ENCODE data around the gene CFAP53.
"Not testable (repeated sequence)": the region's sequence is repeated elsewhere in the genome, so short reads cannot be mapped to it uniquely, and the experiment has no call there.

CFAP53 gene, protein sequence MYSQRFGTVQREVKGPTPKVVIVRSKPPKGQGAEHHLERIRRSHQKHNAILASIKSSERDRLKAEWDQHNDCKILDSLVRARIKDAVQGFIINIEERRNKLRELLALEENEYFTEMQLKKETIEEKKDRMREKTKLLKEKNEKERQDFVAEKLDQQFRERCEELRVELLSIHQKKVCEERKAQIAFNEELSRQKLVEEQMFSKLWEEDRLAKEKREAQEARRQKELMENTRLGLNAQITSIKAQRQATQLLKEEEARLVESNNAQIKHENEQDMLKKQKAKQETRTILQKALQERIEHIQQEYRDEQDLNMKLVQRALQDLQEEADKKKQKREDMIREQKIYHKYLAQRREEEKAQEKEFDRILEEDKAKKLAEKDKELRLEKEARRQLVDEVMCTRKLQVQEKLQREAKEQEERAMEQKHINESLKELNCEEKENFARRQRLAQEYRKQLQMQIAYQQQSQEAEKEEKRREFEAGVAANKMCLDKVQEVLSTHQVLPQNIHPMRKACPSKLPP

DNA sequence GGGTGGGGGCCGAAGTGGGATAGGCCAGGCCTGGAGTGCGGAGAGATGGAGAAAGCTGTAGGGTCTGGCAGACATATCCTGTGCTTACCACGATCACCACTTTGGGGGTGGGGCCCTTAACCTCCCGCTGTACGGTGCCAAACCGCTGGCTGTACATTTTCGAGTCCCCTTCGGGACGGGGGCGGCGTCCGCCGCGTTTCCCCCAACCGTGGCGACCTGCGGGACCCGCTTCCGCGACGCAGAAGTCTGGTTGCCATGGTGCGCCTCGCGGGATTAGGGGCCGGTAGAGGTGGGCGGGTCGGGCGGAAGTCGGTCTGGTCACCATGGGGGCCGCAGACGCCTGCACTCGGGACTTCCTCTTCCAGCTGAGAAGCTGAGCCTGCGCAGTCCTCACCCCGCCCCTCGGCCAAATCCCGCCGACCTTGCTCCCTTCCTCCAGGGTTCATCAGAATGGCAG is at the start of gene CFAP53:
CFAP53 (minus strand) TSS at position 248 of the 457 bp plus-strand sequence; CDS start at position 157, 91 bp downstream.
- DNase-seq = peak; percentile 86

DNA sequence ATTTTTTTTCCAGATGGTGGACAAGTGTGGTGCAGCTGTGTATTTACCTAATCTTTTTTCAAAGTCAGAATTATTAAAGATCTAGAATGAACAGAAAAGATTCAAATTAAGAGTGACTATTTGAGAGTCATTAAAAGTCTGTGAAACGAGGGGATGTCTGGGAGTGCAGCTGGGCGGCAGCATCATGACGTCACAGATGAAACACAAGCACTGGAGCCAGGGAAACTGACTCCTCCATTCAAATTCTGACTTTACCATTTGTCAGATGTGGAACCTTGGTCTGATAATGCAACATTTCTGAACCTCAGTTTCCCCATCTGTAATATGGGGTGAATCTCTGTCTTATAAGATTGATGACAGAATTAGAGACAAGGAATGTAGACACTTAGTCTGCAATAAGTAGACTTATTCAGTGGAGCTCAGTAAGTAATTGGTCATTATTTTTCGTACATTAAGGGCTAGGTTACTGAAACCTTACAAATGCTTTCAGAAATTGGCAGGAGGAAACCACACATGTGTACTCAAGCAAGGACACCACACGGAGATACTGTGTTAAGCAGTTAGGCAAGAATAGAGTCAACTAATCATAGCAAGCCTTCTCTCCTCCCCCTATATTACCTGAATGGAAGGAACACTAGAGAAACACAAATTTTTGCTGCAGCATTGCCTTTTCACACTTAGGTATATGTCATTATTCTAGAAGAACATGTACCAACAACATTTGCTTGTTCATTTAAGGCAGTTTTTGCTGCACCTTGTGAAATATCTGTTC is 49.0 kb upstream of the CFAP53 start:
- DNase-seq = no peak

DNA sequence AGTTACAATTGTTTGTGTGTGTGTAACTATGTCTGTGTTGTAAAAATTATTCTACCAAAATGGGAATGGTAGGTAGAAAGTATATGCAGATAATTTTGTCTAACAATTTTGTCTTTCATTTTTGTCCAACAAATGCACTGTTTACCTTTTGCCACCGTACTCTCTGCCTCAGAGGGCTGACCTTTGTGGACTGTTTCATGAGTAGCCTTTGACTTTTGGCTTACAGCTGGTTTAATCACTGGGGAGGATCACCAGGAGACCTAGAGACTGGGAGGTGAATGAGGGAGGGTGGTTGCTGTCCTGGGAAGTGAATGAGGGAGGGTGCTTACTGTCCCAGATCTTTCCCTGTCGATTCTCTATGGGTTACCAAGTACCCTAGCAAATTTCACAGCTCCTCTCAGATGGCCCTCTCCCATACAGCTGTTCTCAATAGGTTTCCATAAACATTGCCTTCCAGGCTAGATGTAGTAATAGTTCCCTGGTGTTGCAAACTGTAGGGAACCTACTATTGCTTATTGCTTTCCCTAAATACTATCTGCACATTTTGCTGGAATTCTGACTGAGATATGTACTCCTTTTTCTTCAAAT is 47.7 kb upstream of the CFAP53 start:
- DNase-seq = no peak

DNA sequence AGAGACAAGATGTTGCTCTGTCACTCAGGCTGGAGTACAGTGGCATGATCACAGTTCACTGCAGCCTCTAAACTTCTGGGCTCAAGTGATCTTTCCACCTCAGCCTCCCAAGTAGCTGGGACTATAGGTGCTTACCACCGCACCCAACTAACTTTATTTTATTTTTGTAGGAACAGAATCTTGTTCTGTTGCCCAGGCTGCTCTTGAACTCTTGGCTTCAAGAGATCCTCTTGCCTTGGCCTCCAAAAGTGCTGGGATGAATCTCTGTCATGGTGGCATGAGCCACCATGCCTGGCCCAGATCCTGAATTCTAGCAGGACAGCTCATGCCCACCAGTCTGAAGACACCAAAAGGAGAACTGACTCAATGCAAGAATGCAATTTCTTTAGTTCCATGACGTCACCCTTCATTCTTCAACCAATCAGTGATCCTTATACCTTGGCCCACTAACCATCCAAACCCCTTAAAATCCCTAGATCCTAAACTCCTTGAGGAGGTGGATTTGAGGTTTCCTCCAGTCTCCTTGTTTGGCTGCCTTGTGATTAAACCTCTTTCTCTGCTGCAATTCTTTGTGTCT is 46.8 kb upstream of the CFAP53 start:
- DNase-seq = no peak

DNA sequence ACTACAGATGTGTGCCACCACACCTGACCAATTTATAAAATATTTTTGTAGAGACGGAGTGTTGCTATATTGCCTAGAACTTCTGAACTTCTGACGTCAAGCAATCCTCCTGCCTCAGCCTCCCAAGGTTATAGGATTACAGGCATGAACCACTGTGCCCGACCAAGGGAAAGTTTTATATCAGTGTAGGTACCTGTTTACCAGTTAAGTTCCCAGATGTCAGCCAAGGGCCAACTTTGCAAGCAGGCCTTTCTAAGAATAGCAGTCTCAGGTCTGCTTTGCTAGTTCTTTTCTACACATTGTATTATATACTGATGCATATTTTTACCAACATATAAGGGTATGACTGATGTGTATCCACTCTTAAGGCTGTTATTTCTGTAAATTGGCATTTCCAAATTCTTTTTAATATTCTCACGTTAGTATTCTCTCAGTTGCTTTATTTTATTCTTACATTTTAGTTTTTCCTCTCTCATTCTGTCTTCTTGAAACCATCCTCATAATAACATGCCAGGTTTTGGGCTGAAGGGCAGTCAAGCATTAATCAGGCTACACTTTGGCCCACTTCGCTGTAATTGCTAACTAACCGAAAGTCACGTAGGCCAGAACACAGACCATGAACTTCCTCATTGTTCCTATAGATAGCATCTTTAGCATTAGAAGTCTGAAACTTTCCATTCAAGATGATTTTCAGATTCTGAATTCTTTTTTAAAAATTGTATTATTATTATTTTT is 46.2 kb upstream of the CFAP53 start:
- DNase-seq = no peak

DNA sequence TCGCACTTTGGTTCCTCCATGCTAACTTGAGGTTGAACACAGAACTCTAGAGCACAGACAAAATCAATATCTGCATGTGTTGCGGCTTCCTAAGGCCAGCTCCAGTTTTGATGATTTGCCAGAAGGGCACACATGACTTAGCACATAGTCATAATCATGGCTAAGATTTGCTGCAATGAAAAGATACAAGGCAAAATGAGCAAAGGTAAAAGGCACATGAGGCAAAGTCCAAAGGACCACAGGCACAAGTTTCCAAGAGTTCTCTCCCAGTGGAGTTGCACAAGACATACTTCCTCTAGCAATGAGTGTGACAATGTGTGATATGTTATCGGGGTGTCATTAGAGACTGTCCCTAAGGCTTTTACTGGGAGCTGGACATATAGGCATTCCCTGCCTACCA is 45.4 kb upstream of the CFAP53 start:
- no peak for DNase-seq

DNA sequence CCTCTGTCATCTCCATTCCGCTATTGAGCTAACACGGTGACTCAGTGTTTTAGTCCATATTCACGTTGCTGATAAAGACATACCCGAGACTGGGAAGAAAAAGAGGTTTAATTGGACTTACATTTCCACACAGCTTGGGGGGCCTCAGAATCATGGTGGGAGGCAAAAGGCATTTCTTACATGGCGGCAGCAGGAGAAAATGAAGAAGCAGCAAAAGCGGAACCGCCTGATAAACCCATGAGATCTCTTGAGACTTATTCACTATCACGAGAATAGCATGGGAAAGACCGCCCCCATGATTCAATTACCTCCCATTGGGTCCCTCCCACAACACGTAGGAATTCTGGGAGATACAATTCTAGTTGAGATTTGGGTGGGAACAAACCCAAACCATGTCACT is 43.8 kb upstream of the CFAP53 start:
- no peak for DNase-seq

DNA sequence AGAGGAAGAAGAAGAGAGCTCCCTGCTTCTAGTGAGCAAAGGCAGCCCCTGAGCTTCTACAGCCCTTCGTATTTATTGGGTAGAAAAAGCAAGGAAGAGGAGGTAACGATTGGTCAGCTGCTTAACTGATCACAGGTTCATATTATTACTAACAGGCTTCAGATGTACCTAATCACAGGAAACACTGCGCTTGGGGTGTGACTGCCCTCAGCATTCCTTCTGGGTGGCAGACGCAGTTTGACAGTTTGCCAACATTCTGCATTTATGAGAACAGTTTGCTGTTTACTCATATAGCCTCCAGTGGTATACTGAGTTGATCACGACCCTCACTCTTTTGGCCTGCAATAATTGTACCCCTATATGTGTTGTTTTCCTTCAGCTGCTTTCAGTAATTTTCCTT is 42.6 kb upstream of the CFAP53 start:
- DNase-seq = not testable (repeated sequence)

DNA sequence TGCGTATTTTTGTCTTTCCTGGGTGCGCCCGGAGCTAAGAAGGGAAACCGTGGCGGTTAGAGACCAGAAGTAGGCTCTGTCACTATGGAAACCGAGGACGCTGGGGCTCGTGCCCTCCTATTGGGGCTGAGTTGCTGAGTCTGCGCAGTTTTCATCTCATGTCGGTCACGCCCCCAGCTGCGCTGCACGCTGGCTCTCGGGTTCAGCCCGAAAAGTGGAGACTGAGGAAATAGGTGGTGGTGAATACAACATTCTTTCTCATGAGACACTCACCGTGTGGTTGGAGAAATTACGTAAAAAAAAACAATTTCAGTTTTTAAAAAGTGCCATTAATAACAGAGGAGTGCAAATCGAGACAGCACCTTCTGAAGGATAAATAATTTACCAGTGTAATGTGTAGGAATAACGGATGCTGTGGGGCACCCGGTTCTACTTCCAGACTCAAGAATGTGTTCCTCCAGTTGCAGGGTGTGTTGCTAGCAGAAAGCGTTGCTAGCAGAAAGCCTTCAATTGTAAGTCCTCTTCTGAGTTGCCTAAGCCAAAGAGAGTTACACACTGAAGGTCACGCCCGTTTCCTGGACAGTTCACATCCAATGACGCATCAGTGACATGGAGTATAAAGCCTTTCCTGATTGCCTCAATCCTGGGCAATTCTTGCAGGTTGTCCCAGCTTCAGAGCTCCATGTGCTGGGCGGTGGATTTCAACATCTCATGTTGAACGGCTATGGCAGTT is 41.6 kb upstream of the CFAP53 start:
- peak; percentile 92 for DNase-seq

DNA sequence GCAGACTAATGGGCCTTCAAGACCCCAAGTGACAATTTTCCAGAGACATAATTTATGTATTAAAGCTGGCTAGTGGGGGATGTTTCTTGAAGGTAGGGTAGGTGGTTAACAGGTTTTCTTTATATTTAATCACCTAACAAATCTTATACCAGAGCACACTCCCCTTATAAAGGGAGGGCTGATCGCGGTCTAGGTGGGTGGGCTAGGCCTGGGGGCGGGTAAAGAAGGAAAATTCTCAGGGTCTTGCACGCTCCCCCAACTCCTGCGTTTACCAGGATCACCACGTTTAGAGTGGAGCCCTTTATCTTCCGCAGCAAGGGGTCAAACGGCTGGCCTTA is 41.1 kb upstream of the CFAP53 start:
- no peak for DNase-seq

DNA sequence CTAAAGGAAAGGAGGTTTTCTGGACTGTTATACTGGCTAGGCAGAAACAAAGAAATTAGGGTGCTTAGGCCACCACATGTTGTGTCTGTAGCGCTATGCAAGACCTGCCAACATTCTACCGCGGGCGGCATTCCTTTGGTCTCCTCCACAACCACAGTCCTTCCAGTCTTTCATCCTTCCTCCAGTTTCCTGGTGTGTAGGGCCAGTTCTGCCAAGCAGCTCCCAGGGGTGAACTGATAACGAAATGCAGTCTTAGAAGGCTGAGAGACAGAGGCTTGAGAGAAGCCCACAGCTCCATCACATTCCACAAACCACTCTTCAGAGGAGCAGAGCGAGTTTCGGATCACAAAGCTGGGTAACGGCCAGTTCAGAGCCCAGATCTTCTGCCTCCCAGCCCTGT is 40.6 kb upstream of the CFAP53 start:
- no peak for DNase-seq

DNA sequence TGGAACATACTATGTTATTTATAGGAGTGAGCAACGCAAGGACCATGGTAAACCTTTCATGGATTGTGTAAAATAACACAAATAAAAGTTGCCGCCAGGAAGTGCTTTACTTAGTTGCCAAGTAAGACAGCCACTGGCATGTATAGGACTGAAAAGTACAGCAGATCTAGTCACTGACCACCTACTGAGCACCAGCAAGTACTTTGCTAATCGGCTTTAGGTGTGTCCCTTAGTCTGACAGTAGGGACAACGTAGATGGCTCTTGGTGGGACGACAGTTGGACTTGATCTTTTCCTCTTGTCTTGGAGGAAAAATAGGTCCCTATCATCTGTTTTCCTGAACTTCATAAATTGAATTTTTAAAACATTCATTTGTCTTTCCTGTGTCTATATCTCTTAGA is 34.8 kb upstream of the CFAP53 start:
- no peak for DNase-seq

DNA sequence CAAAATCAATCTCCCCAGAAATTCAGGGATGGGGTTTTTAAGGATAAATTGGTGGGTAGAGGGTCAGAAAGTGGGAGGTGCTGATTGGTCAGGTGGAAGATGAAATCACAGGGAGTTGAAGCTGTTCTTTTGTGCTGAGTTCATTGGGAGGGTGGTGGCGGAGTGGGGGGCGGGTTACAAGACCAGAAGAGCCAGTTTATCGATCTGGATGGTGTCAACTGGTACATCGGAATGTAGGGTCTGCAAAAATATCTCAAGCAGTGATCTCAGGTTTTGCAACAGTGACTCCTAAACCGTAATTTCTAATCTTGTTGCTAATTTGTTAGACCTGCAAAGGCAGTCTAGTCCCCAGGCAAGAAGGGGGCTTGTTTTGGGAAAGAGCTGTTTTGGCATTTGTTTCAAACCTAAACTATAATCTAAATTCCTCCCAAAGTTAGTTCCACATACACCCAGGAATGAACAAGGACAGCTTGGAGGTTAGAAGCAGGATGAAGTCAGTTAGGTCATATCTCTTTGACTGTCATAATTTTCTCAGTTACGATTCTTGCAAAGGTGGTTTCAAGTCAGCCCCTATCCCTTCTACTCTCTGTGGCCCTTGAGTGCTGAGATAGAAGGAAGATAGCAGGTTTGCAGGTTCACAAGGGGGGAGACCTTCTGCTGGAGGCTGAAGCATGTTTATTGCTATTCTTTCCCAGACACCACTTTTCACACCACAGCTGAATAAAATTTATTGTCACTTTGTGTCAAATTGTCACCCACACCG is 33.5 kb upstream of the CFAP53 start:
- no peak for DNase-seq

DNA sequence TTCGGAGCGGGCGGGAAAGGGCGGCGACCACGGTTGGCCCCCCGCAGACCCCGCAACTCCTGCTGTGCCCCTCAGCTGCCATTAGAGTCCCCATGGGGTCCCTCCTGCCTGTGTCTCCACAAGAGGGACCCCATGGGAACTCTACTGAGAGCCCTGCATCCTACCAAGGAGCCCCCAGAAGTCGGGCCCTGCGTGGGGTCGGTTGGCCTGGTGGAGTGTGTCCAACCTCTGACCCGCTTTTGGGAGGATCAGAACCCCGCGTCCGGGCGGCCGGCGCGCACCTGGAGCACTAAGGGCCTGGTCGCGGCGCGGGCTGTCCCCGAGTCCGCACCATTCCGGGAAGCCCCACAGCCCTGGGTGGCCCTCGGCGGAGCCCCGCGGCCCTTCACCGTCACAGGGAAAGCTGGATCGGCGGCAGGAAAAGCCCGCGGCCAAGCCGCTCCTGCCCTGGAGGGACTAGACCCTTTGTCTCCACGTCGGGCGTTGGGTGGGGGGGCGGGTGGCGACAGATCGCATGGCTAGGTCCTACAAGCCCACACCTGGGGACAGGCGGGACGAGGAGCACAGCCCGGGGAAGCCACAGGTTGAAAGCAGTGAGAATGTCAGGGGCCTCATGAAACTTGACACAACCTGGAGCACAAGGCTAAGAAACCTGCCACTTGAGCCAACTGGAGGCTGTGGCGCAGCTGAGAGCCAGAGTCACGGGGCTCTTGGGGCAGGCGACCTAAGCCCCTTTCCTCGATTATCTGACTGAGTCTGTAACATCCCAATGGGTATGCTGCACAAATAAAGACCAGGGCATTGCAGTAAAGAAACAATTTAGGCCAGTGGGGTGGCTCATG is 32.4 kb upstream of the CFAP53 start:
- no peak for DNase-seq

DNA sequence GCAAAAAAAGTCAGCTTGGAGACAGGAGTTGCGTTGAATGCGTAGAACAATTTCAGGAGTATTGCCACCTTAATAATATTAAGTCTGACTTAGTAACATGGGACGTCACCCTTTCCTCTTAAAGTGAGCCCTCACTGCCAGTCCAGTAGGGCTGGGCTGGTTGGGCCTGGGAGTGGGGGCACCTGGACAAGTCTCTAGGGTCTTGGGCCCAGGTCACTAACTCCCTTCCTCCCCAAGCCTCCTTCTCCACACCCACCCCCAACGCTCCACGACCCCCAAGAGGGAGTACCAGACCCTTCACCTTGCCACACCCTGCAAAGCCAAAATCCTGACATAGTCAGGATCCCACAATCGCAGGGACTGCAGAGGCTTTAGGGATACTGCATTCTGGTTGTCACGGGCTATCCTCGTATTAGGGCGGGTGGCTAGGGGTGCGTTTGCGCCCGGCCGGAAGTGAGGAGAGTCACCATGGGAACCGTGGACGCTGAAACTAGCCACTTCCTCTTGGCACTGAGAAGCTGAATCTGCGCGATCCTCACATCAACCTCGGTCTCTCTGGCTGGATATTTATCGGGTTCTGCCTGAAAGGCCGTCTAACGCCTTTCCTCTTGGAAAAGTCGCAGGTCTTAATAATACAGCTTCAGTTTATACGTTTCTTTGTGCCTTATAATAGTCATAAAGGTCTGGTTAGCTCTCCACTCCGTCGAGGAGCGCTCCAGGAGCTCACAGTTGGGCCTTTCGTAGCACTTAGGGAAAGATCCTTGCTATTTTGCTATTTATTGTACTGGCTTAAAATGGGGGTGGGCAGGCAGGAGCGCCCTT is 31.5 kb upstream of the CFAP53 start:
- peak; percentile 71 for DNase-seq

DNA sequence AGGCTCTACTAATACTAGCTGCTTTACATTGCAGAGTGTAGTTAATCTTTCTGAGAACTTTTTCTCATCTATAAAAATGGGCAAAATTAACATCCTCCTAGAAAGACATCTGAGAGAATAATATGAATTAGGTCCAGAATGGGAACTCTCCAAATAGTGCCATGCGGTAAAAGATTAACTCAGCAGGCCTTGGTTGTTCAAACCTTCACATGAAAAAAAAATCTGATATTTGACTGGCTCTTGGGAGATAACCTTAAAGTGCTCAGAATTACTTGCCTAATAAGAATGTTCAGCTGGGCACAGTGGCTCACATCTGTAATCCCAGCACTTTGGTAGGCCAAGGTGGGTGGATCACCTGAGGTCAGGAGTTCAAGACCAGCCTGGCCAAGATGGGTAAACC is 26.7 kb upstream of the CFAP53 start:
- DNase-seq = no peak

DNA sequence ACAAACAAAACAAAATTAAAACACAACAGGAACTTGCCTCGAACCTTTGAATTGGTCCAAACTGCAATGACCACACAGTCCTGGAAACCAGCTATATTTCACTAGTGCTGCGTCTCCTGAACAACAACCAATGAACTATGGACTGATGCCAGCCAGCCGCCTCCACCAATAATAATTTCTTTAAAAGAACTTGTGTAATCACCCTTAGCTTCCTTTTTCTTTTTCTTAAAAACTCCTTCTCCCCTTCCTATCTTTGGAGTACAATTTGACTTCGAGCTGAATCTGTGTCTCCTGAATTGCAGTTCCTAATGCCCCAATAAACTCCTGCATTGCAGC is 22.8 kb upstream of the CFAP53 start:
- DNase-seq = no peak

DNA sequence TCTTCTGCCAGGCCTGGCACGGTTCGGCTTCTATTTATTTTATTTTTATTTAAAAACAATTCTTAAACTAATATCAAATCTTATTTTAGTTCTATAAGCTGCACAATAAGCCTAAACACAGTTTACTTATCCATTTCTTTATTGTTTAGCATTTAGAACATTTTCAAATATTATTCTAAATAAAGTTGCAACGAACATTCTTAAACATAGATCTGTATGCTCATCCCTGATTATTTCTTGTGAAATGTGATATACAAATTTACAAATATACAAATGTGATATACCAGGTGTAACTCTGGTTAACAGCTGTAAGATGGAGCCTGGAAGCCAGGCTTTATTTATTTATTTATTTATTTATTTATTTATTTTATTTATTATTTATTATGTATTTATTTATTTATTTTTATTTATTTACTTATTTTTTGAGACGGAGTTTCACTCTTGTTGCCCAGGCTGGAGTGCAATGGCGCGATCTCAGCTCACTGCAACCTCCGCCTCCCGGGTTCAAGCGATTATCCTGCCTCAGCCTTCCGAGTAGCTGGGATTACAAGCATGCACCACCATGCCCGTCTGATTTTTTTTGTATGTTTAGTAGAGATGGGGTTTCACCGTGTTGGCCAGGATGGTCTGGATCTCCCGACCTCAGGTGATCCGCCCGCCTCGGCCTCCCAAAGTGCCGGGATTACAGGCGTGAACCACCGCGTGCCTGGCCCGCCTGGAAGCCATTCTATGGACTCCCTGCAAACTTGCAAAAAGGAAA is 22.2 kb upstream of the CFAP53 start:
- not testable (repeated sequence) for DNase-seq

All from stimulated activated CD4-positive, alpha-beta T cell treated with anti-CD3 and anti-CD28 coated beads, Interleukin-4, amount 100 ng/mL, for 24 hours (primary cell).